MM.1S (cell line): ENCODE data around the gene GCNT2.

Experiments
- DNase-seq: peaks from one replicate; pipeline ENCODE4 v3.0.0-alpha.2; 2015
- H2AFZ ChIP-seq: fragments of 300-600 bp; sonication (generic); 2 replicates; pipeline ENCODE4 v1.6.0; 2016; ENCODE audit warnings: antibody characterized with exemption, low read length
- H3F3A ChIP-seq: fragments of 300-600 bp; sonication (generic); 2 replicates; pipeline ENCODE4 v1.6.1; 2016; ENCODE audit warnings: mild to moderate bottlenecking, antibody characterized with exemption, low read length, moderate library complexity, mixed read lengths; ENCODE audit not compliant: insufficient read depth
- H3K27ac ChIP-seq: fragments of 300-600 bp; sonication (generic); 2 replicates; pipeline ENCODE4 v1.5.1; 2016; ENCODE audit warnings: mild to moderate bottlenecking, low read length
- H3K27me3 ChIP-seq: fragments of 300-600 bp; sonication (generic); replicated peaks from 2 replicates; pipeline ENCODE4 v1.6.0; 2016; ENCODE audit warnings: low read length; ENCODE audit not compliant: insufficient read depth
- H3K36me3 ChIP-seq: fragments of 300-600 bp; sonication (generic); replicated peaks from 2 replicates; pipeline ENCODE4 v1.6.1; 2016; ENCODE audit warnings: mild to moderate bottlenecking, low read length, mixed read lengths; ENCODE audit not compliant: insufficient read depth
- H3K4me1 ChIP-seq: fragments of 300-600 bp; sonication (generic); 2 replicates; pipeline ENCODE4 v1.6.1; 2016; ENCODE audit warnings: low read length, mixed read lengths
- H3K4me2 ChIP-seq: fragments of 300-600 bp; sonication (generic); 2 replicates; pipeline ENCODE4 v1.6.0; 2016; ENCODE audit warnings: low read depth, low read length
- H3K4me3 ChIP-seq: fragments of 300-600 bp; sonication (generic); 2 replicates; pipeline ENCODE4 v1.5.1; 2016; ENCODE audit warnings: low read length, mixed read lengths
- H3K79me2 ChIP-seq: fragments of 300-600 bp; sonication (generic); 2 replicates; pipeline ENCODE4 v1.6.1; 2016; ENCODE audit warnings: mixed run types, low read length, mixed read lengths
- H3K9ac ChIP-seq: fragments of 300-600 bp; sonication (generic); 2 replicates; pipeline ENCODE4 v1.6.1; 2016; ENCODE audit warnings: low read length, mixed read lengths
- H3K9me2 ChIP-seq: fragments of 300-600 bp; sonication (generic); replicated peaks from 2 replicates; pipeline ENCODE4 v1.6.1; 2016; ENCODE audit warnings: mild to moderate bottlenecking, low read length, mixed read lengths; ENCODE audit not compliant: insufficient read depth
- H3K9me3 ChIP-seq: fragments of 300-600 bp; sonication (generic); replicated peaks from 2 replicates; pipeline ENCODE4 v1.6.1; 2016; ENCODE audit warnings: mild to moderate bottlenecking, low read length, mixed read lengths; ENCODE audit not compliant: insufficient read depth
- H4K20me1 ChIP-seq: fragments of 300-600 bp; sonication (generic); 2 replicates; pipeline ENCODE4 v1.6.1; 2016; ENCODE audit warnings: mild to moderate bottlenecking, low read length, moderate library complexity, mixed read lengths; ENCODE audit not compliant: insufficient read depth
- EZH2 ChIP-seq: fragments of 300-600 bp; sonication (generic); optimal IDR thresholded peaks from 2 replicates; pipeline ENCODE3; 2017; ENCODE audit warnings: low read depth, mild to moderate bottlenecking, antibody characterized with exemption, low read length, mixed read lengths
- EZH2phosphoT487 ChIP-seq: fragments of 300-600 bp; sonication (generic); IDR thresholded peaks from 2 replicates; pipeline ENCODE4 v1.6.1; 2018; ENCODE audit warnings: antibody characterized with exemption, low read length
- TF ChIP-seq, protein P1 (sequence below): fragments of 300-600 bp; sonication (generic); IDR thresholded peaks from 2 replicates; pipeline ENCODE4 v1.5.1; 2016; ENCODE audit warnings: antibody characterized with exemption, low read length, mixed read lengths

The GCNT2 gene

DNA sequence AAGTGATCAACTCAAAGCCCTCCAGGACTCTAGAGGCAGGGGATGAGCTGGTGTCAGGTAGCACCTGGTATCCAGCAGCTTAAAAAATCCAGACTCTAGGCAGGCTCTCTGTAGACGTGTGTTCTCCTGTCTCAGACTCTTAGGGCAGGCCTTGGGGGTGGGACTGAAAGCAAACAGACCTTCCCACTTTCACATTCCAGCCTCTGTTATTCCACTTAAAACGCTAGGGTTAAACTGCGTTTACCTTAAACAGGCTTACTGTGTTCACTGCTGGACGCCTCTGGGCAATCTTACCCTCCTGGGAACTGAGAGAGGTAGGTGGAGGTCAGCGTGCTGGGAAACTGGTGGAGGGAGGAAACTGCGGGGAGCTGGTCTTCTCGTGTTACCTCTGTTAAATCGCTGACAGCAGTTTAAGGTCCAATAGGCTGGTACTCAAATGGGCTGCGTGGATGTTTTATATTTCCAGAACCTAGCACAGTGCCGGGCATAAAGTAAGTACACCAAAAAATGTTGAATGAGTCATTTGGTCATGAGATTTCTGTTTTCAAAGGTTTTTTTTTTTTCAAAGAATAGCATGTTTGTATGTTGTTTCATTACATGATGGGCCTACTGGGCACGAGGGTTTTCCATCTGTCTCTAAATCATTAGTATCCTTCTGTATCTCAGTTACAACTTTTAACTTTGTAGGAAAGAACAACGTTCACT lies at the start of gene GCNT2:
TSS of gene GCNT2 (plus strand) at position 248 of the 705 bp plus-strand sequence. CDS start 7,561 bp downstream, outside the sequence.
- Histone ChIP-seq H3K27me3 (no peaks in the 10 kb centered on the region), H3K4me3 (0 out of 2 replicates have a peak within 1 kb of the TSS, but pooled peaks have one; percentile 3), H3K9me2 (no peaks in the 10 kb centered on the region), H3F3A (no peaks in the 10 kb centered on the region), H4K20me1 (no peaks in the 10 kb centered on the region), H3K36me3 (no peaks in the 10 kb centered on the region), H3K4me2 (peak within 1 kb of the TSS; percentile 10; the same call in 1 of the 2 replicates), H3K4me1 (0 out of 2 replicates have a peak, but pooled peaks cover 6% of the 10 kb centered on the region), H2AFZ (peak within 1 kb of the TSS; percentile 56), H3K9me3 (no peaks in the 10 kb centered on the region), H3K79me2 (no peaks in the 10 kb centered on the region), H3K27ac (no peak within 1 kb of the TSS), H3K9ac (no peak within 1 kb of the TSS)
- DNase-seq = no peak
- TF ChIP-seq EZH2phosphoT487 (no peak), EZH2 (no peak)
- TF ChIP-seq, protein P1, sequence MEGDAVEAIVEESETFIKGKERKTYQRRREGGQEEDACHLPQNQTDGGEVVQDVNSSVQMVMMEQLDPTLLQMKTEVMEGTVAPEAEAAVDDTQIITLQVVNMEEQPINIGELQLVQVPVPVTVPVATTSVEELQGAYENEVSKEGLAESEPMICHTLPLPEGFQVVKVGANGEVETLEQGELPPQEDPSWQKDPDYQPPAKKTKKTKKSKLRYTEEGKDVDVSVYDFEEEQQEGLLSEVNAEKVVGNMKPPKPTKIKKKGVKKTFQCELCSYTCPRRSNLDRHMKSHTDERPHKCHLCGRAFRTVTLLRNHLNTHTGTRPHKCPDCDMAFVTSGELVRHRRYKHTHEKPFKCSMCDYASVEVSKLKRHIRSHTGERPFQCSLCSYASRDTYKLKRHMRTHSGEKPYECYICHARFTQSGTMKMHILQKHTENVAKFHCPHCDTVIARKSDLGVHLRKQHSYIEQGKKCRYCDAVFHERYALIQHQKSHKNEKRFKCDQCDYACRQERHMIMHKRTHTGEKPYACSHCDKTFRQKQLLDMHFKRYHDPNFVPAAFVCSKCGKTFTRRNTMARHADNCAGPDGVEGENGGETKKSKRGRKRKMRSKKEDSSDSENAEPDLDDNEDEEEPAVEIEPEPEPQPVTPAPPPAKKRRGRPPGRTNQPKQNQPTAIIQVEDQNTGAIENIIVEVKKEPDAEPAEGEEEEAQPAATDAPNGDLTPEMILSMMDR = no peak

DNA sequence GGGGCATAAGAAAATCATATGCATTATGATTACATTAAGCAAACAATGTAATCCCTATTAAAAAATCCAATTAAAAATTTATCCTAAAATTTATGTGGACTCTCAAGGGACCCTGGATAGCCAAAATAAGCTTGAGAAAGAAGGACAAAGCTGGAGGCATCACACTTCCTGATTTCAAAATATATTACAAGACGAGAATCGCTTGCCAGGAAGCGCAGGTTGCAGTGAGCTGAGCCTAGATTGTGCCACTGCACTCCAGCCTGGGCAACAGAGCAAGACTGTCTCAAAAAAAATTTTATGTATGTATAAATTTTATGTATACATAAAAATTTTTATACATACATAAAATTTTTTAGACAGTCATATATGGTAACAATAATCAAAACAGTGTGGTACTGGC lies 48.5 kb upstream of the GCNT2 start:
- no peak for DNase-seq
- Histone ChIP-seq H3K4me2 (no peak overlapping the region), H3K27me3 (no peaks in the 10 kb centered on the region), H3K4me1 (no peaks in the 10 kb centered on the region), H3K36me3 (no peaks in the 10 kb centered on the region), H3K4me3 (no peak overlapping the region), H3K9me2 (no peaks in the 10 kb centered on the region), H3K79me2 (no peaks in the 10 kb centered on the region), H4K20me1 (no peaks in the 10 kb centered on the region), H3K27ac (no peak overlapping the region), H3F3A (no peaks in the 10 kb centered on the region), H2AFZ (no peak overlapping the region), H3K9me3 (no peaks in the 10 kb centered on the region), H3K9ac (no peak overlapping the region)
- TF ChIP-seq EZH2phosphoT487 (no peak), EZH2 (no peak)
- TF ChIP-seq, protein P1 = no peak

DNA sequence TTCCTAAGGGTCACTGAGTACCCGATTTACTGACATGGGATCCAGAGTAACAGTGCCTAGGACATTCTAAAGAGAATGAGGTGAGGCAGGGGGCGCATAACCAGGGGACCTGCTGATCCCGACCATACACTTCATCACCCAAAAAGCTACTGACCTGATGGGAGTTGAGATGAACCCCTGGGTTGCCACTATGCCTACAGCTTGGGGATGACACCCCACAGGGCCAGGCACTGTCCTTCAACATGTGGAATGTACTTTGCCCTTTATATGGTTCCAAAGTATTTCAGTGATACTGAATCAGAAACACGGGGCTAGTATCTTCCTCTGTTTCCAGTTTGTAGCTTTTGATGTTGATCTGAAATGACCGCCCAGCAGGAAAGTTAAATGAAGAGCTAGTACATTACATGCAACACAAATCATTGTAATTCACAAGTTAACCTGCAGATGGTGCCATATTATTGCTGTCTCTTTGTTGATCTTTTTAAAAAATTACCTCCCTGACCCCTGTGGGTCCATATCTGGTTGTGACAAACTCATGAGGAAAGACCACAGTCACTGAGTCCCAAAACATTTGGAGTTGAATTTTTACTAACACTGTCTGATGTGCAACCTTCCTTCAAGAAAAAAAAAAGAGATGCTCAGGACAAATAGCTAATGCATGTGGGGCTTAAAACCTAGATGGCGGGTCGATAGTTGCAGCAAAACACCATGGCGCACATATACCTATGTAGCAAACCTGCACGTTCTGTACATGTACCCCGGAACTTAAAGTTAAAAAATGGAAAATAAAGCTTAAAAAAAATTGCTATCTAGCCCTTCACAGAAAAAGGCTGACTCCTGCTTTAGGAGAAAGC lies 42.7 kb upstream of the GCNT2 start:
- Histone ChIP-seq H3K27ac (no peak overlapping the region), H3K4me2 (no peak overlapping the region), H3K27me3 (no peaks in the 10 kb centered on the region), H3K36me3 (no peaks in the 10 kb centered on the region), H2AFZ (no peak overlapping the region), H3K9ac (no peak overlapping the region), H3K4me3 (no peak overlapping the region), H3F3A (no peaks in the 10 kb centered on the region), H3K9me3 (no peaks in the 10 kb centered on the region), H3K79me2 (no peaks in the 10 kb centered on the region), H3K9me2 (no peaks in the 10 kb centered on the region), H4K20me1 (no peaks in the 10 kb centered on the region), H3K4me1 (no peaks in the 10 kb centered on the region)
- no peak for TF ChIP-seq EZH2
- TF ChIP-seq, protein P1 = peak; percentile 67
- peak; percentile 41 for DNase-seq
